Transverse colon (tissue), 4 donors: ENCODE results near the gene ROPN1B. TPM values are rescaled to one million over a fixed set of nuclear protein-coding genes. Genes with fewer than 3 reads are reported as not detected.
"Not testable (repeated sequence)": the region's sequence is repeated elsewhere in the genome, so short reads cannot be mapped to it uniquely, and the experiment has no call there.

Experiments used
- DNase-seq: peaks from one replicate; pipeline ENCODE4 v3.0.0-alpha.2; 2019
- H3K27ac ChIP-seq, 4 donors: fragments of 200-600 bp; sonication (generic); 2 replicates each; pipeline ENCODE4 v1.5.1; 2016 to 2018; ENCODE audit warnings: inconsistent platforms in 4 of 4
- H3K27me3 ChIP-seq: fragments of 200-600 bp; sonication (generic); 2 replicates; pipeline ENCODE4 v1.5.1; 2017; ENCODE audit warnings: inconsistent platforms
- H3K36me3 ChIP-seq, 4 donors: fragments of 200-600 bp; sonication (generic); 2 replicates each; pipeline ENCODE4 v1.5.1; 2017 to 2019; ENCODE audit warnings: inconsistent platforms in 4 of 4
- H3K4me1 ChIP-seq, 4 donors: fragments of 200-600 bp; sonication (generic); 2 replicates each; pipeline ENCODE4 v1.5.1; 2017 to 2020; ENCODE audit warnings: inconsistent platforms in 4 of 4
- H3K4me3 ChIP-seq, 4 donors: fragments of 200-600 bp; sonication (generic); 1 replicate in 1 of 4; 2 replicates in 3 of 4; pipeline versions ENCODE4 v1.5.1 to v1.6.1; 2017 to 2019; ENCODE audit warnings: inconsistent platforms in 4 of 4
- H3K9me3 ChIP-seq, 2 donors: fragments of 200-600 bp; sonication (generic); 2 replicates each; pipeline ENCODE4 v1.5.1; 2017 to 2019; ENCODE audit warnings: inconsistent platforms in 2 of 2
- EP300 ChIP-seq: sonication (generic); formaldehyde crosslinking; IDR thresholded peaks from one replicate; pipeline ENCODE4 v1.6.1; 2017; ENCODE audit warnings: antibody characterized with exemption, low read depth
- POLR2A ChIP-seq: fragments of 450-650 bp; IDR thresholded peaks from one replicate; pipeline ENCODE4 v1.6.1; 2016; ENCODE audit warnings: antibody characterized with exemption, mild to moderate bottlenecking, moderate library complexity
- POLR2AphosphoS5 ChIP-seq, 3 donors: sonication (generic); formaldehyde crosslinking; IDR thresholded peaks; one replicate each; pipeline ENCODE4 v1.6.1; 2016; ENCODE audit warnings: antibody characterized with exemption in 3 of 3
- WGBS, 2 donors: methylation state at CpG; one replicate each; pipeline ENCODE4 v1.1.5; 2018; ENCODE audit warnings: low coverage in 1 of 2; 5-methylcytosine and 5-hydroxymethylcytosine counted together
- in situ Hi-C, 4 donors: fragments of 200-750 bp; cut with MboI; loops; one replicate each; pipeline versions ENCODE4 v1.15.0 to v1.15.1; 2017; ENCODE audit warnings: low sequenced_read_pairs in 3 of 4, low pct_ligation_motif_present in 1 of 4, low pct_unique_long_range_greater_than_20kb in 1 of 4
- intact Hi-C: fragments of 100-400 bp; cut with DNase I; formaldehyde crosslinking; loops from one replicate; pipeline ENCODE4 v1.15.1; 2023; ENCODE audit warnings: low total_unique reads
- total RNA-seq, 4 donors: library from RNA; depleted of rRNA; stranded (reverse); fragments of >200 nt; gene quantifications; one replicate each; pipeline ENCODE4 v1.1.0, GENCODE V29; 2016
- TF ChIP-seq, protein P1 (sequence below), 5 experiments: fragments of 200-600 bp in 3 of 5; fragments of 450-650 bp in 2 of 5; sonication (generic) in 3 of 5; IDR thresholded peaks; 1 replicate in 2 of 5; 2 replicates in 3 of 5; pipeline ENCODE4 v1.5.1; 2016 to 2017; ENCODE audit warnings: antibody characterized with exemption in 5 of 5, inconsistent platforms in 3 of 5, mild to moderate bottlenecking in 2 of 5, moderate library complexity in 1 of 5

The ROPN1B gene
- total RNA-seq, 4 donors from 2014 or later, result not detected

- no peak overlapping the region for H3K4me3 ChIP-seq
- DNase-seq, result no peak
- no peaks in the 10 kb centered on the region for H3K4me1 ChIP-seq
- H3K9me3 ChIP-seq, result no peaks in the 10 kb centered on the region
- no peaks in the 10 kb centered on the region for H3K36me3 ChIP-seq
- H3K27me3 ChIP-seq, result peaks cover 16% of the 10 kb centered on the region
- intact Hi-C loops (no loop called here), in situ Hi-C loops (no loop called here)
- no peak overlapping the region for H3K27ac ChIP-seq
- TF ChIP-seq, protein P1, sequence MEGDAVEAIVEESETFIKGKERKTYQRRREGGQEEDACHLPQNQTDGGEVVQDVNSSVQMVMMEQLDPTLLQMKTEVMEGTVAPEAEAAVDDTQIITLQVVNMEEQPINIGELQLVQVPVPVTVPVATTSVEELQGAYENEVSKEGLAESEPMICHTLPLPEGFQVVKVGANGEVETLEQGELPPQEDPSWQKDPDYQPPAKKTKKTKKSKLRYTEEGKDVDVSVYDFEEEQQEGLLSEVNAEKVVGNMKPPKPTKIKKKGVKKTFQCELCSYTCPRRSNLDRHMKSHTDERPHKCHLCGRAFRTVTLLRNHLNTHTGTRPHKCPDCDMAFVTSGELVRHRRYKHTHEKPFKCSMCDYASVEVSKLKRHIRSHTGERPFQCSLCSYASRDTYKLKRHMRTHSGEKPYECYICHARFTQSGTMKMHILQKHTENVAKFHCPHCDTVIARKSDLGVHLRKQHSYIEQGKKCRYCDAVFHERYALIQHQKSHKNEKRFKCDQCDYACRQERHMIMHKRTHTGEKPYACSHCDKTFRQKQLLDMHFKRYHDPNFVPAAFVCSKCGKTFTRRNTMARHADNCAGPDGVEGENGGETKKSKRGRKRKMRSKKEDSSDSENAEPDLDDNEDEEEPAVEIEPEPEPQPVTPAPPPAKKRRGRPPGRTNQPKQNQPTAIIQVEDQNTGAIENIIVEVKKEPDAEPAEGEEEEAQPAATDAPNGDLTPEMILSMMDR (IDR thresholded peaks at IDR 0.05), result no peak
- TF ChIP-seq POLR2AphosphoS5 (IDR thresholded peaks at IDR 0.05), result no peak
- TF ChIP-seq POLR2A, result no peak
- TF ChIP-seq EP300, result no peak
- WGBS, 2 donors, result 71 to 86% methylated on average over 3 of the region's 3 CpGs
Observed at GRCh38 chr3:125965505-125965904, 3.5 kb upstream of the ROPN1B start.

DNA sequence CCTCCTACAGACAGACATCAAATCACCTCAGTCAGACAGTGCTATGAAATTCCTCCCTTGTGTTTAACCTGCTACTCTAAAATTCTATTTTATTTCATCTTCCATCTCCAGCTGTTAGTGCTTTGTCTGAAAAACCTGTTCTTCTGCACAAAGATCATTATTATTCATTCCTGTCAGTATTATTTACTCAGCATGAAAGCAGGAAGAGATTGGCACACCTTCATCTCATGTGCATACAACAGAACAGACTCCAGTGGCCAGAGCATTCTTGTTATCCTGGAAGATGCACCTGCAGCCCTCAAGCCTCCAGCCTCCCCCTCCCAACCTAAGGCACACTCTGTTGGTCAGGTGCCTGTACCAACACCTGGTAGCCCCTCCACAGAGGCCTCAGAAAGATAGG is 1.8 kb upstream of the ROPN1B start:
- intact Hi-C loops, result no loop called here
- Histone ChIP-seq H3K9me3 (no peaks in the 10 kb centered on the region), H3K4me1 (peaks cover 2 to 6% (median 4%) of the 10 kb centered on the region in 4 donors), H3K4me3 (no peak overlapping the region), H3K27me3 (peaks cover 32% of the 10 kb centered on the region), H3K36me3 (no peaks in the 10 kb centered on the region), H3K27ac (no peak overlapping the region)
- in situ Hi-C loops, result no loop called here
- TF ChIP-seq EP300, result no peak
- no peak for TF ChIP-seq POLR2A
- TF ChIP-seq POLR2AphosphoS5 (IDR thresholded peaks at IDR 0.05), result no peak
- TF ChIP-seq, protein P1 (IDR thresholded peaks at IDR 0.05), result no peak
- DNase-seq, result no peak

GRCh38 chr3:125968121-125968520 is 857 bp upstream of the ROPN1B start:
- H3K36me3 ChIP-seq, in situ Hi-C loops, H3K4me1 ChIP-seq, H3K4me3 ChIP-seq, DNase-seq, H3K27ac ChIP-seq, H3K9me3 ChIP-seq, intact Hi-C loops: not testable (repeated sequence)
- WGBS, 2 donors, result 73 to 94% methylated on average over 2 of the region's 2 CpGs
- H3K27me3 ChIP-seq, result peaks cover 33% of the 10 kb centered on the region

- DNase-seq, result peak; percentile 20
- in situ Hi-C loops, H3K9me3 ChIP-seq, H3K27ac ChIP-seq, intact Hi-C loops, H3K4me1 ChIP-seq, H3K36me3 ChIP-seq: not testable (repeated sequence)
- WGBS, 2 donors, result 7% methylated on average over 29 of the region's 31 CpGs; no CpG with 5 or more reads in 1 of the 2 donors
- TF ChIP-seq, protein P1 (IDR thresholded peaks at IDR 0.05), result peak; percentile 69 to 81 (median 78)
- peak overlapping the region in 3 of 4 donors; percentile 11 to 37 (median 17) for H3K4me3 ChIP-seq
- H3K27me3 ChIP-seq, result peaks cover 27% of the 10 kb centered on the region
Observed at GRCh38 chr3:125971997-125972944, 3.3 kb downstream of the ROPN1B start.

DNA sequence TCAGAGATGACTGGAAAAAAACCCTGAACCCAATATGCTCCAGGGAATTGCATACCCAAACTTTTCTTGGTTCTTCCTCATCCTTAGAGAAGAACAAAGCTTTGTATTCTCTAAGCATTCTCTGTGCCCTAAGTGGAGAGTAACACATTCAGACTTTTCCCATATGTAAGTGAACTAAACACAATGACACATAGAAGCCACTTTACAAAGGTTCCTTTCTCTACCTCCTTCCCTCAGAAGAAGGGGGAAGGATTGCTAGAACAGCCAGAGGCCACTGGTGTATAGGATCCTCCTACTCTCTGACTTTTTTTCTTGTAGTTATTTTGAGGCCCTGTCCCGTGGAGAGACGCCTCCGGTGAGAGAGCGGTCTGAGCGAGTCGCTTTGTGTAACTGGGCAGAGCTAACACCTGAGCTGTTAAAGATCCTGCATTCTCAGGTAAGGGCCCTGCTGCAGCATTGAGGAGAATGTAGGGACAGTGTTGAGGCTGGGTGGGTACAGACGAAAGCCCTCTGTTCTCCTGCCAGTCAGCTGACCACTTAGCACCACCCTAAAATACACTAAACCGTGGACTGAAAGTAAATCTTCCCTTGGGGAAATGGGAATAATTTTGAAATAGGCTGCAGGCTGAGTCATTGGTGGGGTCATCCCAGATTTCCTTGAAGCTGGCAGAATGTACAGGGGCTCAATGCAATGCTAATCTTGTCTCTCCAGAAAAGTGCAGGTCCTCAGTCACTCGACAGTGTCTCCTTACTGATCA is 6.4 kb downstream of the ROPN1B start:
- intact Hi-C loops, H3K4me1 ChIP-seq, H3K4me3 ChIP-seq, H3K36me3 ChIP-seq, DNase-seq, in situ Hi-C loops, H3K9me3 ChIP-seq, H3K27ac ChIP-seq: not testable (repeated sequence)
- WGBS, 2 donors, result 80 to 88% methylated on average over 1 to 9 of the region's 9 CpGs
- H3K27me3 ChIP-seq, result peaks cover 18% of the 10 kb centered on the region

DNA sequence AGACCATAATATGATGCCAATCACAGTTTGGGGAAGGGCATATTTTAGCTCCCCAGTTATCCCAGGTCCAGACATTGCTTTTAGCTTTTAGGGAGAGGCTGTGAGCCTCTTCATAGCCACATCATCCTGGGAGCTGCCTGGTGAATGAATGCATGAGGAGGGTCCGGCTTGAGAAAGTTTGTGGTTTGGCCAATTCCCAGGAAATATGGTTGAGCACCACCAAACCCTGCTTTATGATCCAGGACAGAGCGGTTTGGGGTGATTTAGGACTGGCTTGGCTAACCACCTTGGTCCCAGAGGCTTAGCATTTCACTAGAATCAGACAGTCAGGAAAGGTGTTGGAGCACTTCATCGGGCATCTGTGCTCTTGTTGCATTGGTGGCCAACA is 7.0 kb downstream of the ROPN1B start:
- H3K4me3 ChIP-seq, intact Hi-C loops, H3K9me3 ChIP-seq, H3K4me1 ChIP-seq, H3K36me3 ChIP-seq, H3K27ac ChIP-seq, in situ Hi-C loops, DNase-seq: not testable (repeated sequence)
- WGBS, 2 donors, result 95% methylated on average over 3 of the region's 3 CpGs; no CpG with 5 or more reads in 1 of the 2 donors
- peaks cover 12% of the 10 kb centered on the region for H3K27me3 ChIP-seq

- H3K4me3 ChIP-seq, H3K4me1 ChIP-seq, H3K27me3 ChIP-seq, H3K27ac ChIP-seq, intact Hi-C loops, H3K36me3 ChIP-seq, H3K9me3 ChIP-seq, DNase-seq, in situ Hi-C loops: not testable (repeated sequence)
- 36 to 60% methylated on average over 2 to 4 of the region's 7 CpGs for WGBS, 2 donors
Observed at GRCh38 chr3:125977104-125977503, 8.1 kb downstream of the ROPN1B start.
